Measurements from ENCODE around the gene KLHL40.

DNA sequence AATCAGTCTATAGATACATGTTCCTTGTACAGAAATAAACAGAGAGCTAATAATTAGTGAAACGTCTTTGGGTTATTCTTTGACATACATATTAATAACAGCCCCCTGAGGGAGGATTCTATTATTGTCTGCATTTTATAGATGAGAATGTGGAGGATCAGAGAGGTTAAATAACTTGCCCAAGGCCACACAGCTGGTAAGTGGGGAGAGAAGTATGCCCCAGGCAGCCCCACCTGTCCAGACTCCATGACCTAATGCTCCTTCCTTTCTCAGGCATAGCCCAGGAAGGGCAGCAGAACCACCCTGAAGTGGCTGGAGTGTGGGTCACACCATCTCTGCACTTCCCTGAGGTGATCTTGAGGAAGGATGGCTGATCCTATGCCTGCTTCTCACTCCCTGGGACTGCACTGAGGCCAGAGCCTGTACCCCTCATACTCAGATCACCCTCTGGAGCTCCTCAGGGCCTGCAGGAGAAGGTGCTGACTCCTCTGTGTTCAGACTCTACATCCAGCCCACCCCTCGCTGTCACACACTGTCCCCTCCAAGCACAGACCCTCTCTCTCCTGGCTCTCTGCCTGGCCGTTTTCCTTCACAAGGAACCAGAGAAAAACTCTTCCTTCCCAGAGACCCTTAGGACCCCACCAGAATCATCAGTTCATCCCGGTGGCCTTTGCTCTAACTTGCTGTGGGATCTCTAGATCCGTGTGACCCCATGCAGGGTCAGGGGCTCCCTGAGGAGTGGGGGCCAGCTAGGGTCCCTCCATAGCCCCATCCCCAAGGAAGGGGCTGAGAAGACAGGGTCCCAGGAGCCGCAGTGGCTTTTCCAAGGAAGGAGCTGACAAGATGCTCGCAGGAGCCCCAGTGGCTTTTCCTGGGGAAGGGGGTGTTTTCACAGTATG lies 21.6 kb downstream of the KLHL40 start:
- TF ChIP-seq RAD21 (IDR thresholded peaks at IDR 0.05; ENCODE audit: low read depth) (no peak), REST (IDR thresholded peaks at IDR 0.05; ENCODE audit: low read depth) (no peak)

Data from Ishikawa (cell line).